NB4 (cell line): Measurements from ENCODE around the gene RAD1.

Experiments
- DNase-seq: peaks from one replicate; pipeline ENCODE4 v3.0.0; 2010; ENCODE audit warnings: low read depth
- H3K4me3 ChIP-seq: one replicate; pipeline ENCODE4 v1.5.1; 2011; ENCODE audit warnings: mild to moderate bottlenecking, low read depth, low read length, moderate library complexity
- MYC ChIP-seq: IDR thresholded peaks from 2 replicates; pipeline ENCODE4 v1.6.1; 2011; ENCODE audit warnings: low read depth, low read length
- POLR2A ChIP-seq: IDR thresholded peaks from 2 replicates; pipeline ENCODE4 v1.6.1; 2011; ENCODE audit warnings: mild to moderate bottlenecking; ENCODE audit not compliant: insufficient read length; ENCODE audit errors: extremely low read depth
- TF ChIP-seq, protein P1 (sequence below): IDR thresholded peaks from 2 replicates; pipeline ENCODE4 v1.6.1; 2011; ENCODE audit warnings: low read depth, low read length
- TF ChIP-seq, protein P2 (sequence below): IDR thresholded peaks from one replicate; pipeline ENCODE4 v1.5.1; 2012; ENCODE audit warnings: low read depth, low read length

RAD1 gene

DNA sequence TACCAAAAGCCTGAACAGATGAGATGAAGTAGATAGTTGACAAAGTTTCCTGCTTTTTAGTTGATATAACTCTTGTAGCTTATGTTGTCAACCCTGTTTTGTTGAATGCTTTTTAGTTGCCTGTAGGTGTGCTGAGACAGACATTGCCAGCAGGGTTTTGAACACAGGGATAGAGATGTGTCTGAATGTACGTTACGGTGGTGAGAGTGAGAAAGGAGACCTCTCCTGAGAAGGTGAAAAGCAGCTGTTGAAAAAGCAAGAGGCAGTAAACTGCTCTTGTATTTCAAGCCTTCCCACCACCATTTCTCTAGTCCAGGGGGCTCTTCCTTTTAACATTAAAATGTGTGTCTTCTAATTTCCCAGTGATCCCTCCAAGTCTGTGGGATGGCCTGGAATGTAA lies 28.7 kb upstream of the RAD1 start:
- H3K4me3 ChIP-seq: no peak overlapping the region
- DNase-seq: no peak
- TF ChIP-seq POLR2A: no peak

DNA sequence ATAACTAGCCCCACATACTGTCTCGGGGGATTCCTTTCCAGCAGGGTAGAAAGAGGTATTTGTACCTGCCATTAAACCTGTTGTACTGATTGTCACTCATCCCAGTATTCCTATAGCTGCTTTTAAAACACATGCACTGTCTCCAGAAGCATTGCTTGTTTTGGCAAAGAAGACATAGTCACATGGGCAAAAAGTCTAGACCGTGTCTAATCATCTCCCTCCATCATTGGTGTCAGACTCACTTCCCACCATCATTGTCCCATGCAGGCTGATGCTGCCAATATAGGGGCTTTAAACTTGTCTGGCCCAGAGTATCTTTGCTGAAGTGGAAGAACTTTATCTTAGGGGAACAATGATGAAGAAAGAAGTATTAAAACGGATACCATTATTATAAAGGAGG lies 26.6 kb upstream of the RAD1 start:
- no peak overlapping the region for H3K4me3 ChIP-seq
- TF ChIP-seq, protein P1, sequence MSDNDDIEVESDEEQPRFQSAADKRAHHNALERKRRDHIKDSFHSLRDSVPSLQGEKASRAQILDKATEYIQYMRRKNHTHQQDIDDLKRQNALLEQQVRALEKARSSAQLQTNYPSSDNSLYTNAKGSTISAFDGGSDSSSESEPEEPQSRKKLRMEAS: no peak
- no peak for TF ChIP-seq MYC
- no peak for TF ChIP-seq POLR2A
- TF ChIP-seq, protein P2, sequence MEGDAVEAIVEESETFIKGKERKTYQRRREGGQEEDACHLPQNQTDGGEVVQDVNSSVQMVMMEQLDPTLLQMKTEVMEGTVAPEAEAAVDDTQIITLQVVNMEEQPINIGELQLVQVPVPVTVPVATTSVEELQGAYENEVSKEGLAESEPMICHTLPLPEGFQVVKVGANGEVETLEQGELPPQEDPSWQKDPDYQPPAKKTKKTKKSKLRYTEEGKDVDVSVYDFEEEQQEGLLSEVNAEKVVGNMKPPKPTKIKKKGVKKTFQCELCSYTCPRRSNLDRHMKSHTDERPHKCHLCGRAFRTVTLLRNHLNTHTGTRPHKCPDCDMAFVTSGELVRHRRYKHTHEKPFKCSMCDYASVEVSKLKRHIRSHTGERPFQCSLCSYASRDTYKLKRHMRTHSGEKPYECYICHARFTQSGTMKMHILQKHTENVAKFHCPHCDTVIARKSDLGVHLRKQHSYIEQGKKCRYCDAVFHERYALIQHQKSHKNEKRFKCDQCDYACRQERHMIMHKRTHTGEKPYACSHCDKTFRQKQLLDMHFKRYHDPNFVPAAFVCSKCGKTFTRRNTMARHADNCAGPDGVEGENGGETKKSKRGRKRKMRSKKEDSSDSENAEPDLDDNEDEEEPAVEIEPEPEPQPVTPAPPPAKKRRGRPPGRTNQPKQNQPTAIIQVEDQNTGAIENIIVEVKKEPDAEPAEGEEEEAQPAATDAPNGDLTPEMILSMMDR: no peak

DNA sequence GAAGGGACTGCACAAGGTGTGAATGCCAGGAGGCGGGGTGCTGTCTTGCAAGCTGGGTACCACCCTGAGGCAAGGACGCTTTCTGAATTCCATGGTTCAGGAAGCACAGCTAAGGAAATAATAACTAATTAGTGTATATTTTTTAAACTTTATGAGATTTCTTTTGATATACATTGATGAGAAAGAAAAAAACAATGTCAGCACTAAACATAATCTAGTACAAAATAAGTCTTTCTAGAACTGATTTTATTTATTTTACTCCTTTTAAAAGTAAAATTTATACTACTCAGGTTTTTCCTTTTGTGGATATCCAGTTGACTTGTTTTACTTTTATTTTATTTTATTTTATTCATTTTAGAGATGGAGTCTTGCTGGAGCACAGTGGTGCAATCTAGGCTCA lies 17.6 kb upstream of the RAD1 start:
- no peak for DNase-seq
- TF ChIP-seq, protein P1: no peak
- TF ChIP-seq, protein P2: no peak
- TF ChIP-seq MYC: no peak
- TF ChIP-seq POLR2A: no peak
- H3K4me3 ChIP-seq: no peak overlapping the region

More for the DNA sequence above, 26.6 kb upstream of the RAD1 start:
- DNase-seq: no peak

DNA sequence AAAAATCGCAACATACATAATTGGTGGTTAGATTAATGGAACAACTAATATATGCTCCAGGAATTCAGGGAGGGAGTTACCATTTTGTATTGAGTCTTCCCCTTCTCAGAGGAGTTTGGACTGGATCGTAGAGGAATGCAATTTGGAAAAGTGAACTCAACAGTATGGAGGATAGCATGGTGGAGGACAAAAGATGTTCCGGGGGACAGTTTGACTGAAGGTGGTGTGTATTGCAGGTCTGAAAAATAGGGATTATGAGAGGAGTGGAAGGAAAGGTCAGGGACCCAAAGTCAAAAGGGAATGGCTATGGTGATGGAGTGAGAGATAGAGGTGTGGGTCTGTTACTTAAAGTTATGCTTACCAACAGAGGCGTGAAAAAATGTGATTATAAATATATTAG lies 15.6 kb upstream of the RAD1 start:
- TF ChIP-seq POLR2A: no peak
- TF ChIP-seq, protein P2: no peak
- no peak for TF ChIP-seq MYC
- TF ChIP-seq, protein P1: no peak
- no peak for DNase-seq
- peak overlapping the region; percentile 90 for H3K4me3 ChIP-seq

DNA sequence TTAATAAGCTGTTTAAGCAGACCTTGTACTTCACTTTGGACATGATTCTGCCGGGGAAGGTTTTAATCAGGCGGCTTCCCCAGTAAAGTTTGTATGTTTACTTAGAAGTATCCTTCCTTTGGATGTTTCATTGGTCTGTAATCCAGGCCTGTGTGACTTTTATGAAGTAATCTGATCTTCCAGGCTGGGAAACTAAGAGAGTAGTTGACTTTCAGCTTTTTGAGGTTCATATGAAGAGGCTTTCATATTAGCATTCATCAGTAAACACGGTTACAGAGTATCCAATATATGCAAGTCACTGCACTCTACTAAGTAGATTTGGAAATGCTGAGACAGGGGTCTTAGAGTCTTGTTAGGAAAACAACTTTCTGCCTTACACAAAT lies 15.1 kb upstream of the RAD1 start:
- TF ChIP-seq, protein P1: no peak
- TF ChIP-seq MYC (no peak), POLR2A (no peak)
- TF ChIP-seq, protein P2: no peak
- peak overlapping the region; percentile 90 for H3K4me3 ChIP-seq
- DNase-seq: no peak

DNA sequence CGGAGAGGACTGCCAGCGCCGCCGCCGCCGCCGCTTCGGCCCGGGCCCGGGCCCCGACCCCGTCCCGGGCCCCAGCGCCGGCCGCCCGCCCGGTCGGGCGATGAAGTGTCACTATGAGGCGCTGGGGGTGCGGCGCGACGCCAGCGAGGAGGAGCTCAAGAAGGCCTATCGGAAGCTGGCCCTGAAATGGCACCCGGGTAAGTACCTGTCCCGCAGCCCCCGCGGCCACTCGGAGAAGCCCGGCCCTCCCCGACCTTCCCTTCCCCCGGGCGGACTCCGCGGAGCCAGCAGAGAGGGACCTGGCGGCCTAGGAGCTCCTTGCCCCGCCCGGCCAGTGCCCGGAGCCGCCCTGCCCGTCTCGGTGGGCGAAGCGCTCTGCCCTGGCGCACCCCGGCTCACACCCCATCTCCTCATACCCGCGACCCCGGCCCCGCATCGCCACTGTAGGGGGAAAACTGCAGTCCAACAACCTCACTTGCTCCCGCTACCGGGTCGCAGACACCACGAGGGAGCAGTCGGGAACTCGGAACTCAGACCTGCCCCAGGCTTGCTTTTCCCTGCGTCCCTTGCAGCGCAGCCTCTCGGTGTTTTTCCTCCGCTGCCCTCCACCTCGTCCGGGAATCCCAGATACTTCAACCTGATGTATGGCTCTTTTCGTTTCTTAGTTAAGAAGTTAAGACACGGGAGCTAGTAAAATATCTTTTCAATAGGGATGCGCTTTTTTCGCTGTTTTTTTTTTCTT lies 14.6 kb upstream of the RAD1 start:
- H3K4me3 ChIP-seq: peak overlapping the region; percentile 90
- peak; percentile 91 for DNase-seq
- TF ChIP-seq, protein P2: no peak
- TF ChIP-seq, protein P1: 0 out of 2 replicates have a peak, but pooled peaks have one; percentile 1
- TF ChIP-seq MYC (no peak; the same call in 1 of the 2 replicates), POLR2A (peak; percentile 59)
